Measurements from ENCODE around the gene NUP188.

The NUP188 gene

GRCh38 chr9:129009584-129010141, 62.2 kb downstream of the NUP188 start:
- TF ChIP-seq CTCF (IDR thresholded peaks at IDR 0.05; ENCODE audit: borderline replicate concordance, insufficient read depth, low read depth, low read length) = no peak
- no peak overlapping the region for H3K4me3 ChIP-seq (ENCODE audit: low read depth, low read length)

- H3K4me3 ChIP-seq (ENCODE audit: low read depth, low read length) = no peak overlapping the region
- no peak for TF ChIP-seq CTCF (IDR thresholded peaks at IDR 0.05; ENCODE audit: borderline replicate concordance, insufficient read depth, low read depth, low read length)
Measured at GRCh38 chr9:129010267-129010975, 62.9 kb downstream of the NUP188 start.

- H3K4me3 ChIP-seq (ENCODE audit: low read depth, low read length) = no peak overlapping the region
- TF ChIP-seq CTCF (IDR thresholded peaks at IDR 0.05; ENCODE audit: borderline replicate concordance, insufficient read depth, low read depth, low read length) = no peak
Measured at GRCh38 chr9:129011170-129011569, 63.7 kb downstream of the NUP188 start.

DNA sequence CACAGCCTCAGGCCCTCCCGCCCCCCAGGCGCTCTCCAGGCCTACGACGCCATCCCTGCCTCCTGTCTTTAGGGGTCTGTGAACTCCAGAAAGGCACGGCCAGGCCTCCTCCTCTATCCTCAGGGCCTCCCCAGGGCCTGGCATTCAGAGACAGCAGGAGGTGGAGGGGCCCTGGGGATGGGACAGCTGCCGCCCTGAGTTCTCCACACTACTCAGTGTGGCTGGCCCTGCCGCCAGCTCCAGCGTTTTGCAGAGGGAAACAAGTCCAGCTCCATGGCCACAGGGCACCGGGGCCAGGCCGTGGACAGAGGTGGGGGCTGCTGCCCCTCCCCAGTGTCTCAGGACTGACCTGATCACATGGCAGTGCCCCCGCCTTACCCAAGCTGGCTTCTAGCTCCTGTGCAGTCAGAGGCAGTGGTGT, 64.3 kb downstream of the NUP188 start:
- no peak overlapping the region for H3K4me3 ChIP-seq (ENCODE audit: low read depth, low read length)
- TF ChIP-seq CTCF (IDR thresholded peaks at IDR 0.05; ENCODE audit: borderline replicate concordance, insufficient read depth, low read depth, low read length) = no peak

DNA sequence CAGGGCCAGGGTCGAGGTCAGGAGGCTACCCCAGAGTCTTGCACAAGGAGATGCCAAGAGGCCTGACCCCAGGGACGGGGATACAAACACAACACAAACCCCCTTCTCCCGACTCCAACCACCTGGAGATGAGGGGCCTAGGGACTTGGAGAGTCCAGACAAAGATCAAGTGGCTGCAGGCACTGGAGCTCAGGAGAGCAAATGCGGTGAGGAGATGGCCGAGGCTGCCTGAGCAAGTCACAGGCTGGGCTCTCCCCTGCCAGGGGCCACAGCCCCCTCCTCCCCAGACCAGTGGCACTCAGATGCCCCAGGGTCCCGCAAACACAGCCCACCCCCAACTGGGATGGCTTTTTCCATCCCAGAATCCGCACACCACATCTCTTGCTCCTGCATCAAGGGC, 64.8 kb downstream of the NUP188 start:
- TF ChIP-seq CTCF (IDR thresholded peaks at IDR 0.05; ENCODE audit: borderline replicate concordance, insufficient read depth, low read depth, low read length) = no peak
- no peak overlapping the region for H3K4me3 ChIP-seq (ENCODE audit: low read depth, low read length)

- TF ChIP-seq CTCF (IDR thresholded peaks at IDR 0.05; ENCODE audit: borderline replicate concordance, insufficient read depth, low read depth, low read length) = no peak
- H3K4me3 ChIP-seq (ENCODE audit: low read depth, low read length) = no peak overlapping the region
Measured at GRCh38 chr9:129012893-129013448, 65.5 kb downstream of the NUP188 start.

DNA sequence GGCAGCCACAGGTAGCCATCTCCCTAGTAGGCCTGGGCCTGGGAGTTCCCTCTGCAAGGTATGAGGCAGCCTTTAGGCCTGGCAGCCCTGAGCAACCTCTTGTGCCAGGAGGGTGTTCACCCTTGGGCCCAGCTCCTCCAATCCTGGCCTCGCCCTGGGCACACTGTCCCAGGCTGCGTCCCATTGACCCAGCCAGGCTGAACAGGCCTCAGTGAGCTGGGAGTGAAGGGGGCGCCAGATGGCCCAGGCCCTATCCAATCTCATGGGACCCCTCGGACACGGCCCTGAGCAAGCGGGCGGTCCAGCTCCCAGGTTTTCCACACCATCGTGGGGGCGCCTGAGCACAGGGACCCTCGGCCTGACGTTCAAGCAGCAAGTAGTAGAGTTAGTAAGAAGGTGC, 66.2 kb downstream of the NUP188 start:
- no peak for TF ChIP-seq CTCF (IDR thresholded peaks at IDR 0.05; ENCODE audit: borderline replicate concordance, insufficient read depth, low read depth, low read length)
- H3K4me3 ChIP-seq (ENCODE audit: low read depth, low read length) = no peak overlapping the region
